H1 (cell line): Measurements from ENCODE around the gene KIAA0513. TPM values are rescaled to one million over a fixed set of nuclear protein-coding genes. Genes with fewer than 3 reads are reported as not detected.

Experiments used
- EGR1 ChIP-seq: IDR thresholded peaks from 2 replicates; pipeline ENCODE4 v1.6.1; 2011; ENCODE audit warnings: low read depth, low read length, borderline replicate concordance
- HDAC2 ChIP-seq, 2 experiments: fragments of 300-600 bp in 1 of 2; sonication (generic) in 1 of 2; IDR thresholded peaks; 2 replicates each; pipeline ENCODE4 v1.6.1; 2011 to 2012; ENCODE audit warnings: low read depth in 2 of 2, low read length in 2 of 2, mild to moderate bottlenecking in 2 of 2, moderate library complexity in 2 of 2, borderline replicate concordance in 1 of 2, inconsistent platforms in 1 of 2
- KDM4A ChIP-seq: IDR thresholded peaks from one replicate; pipeline ENCODE4 v1.7.1; 2012; ENCODE audit warnings: low read depth, mild to moderate bottlenecking, moderate library complexity, low read length, inconsistent platforms; ENCODE audit not compliant: severe bottlenecking
- MAFK ChIP-seq: IDR thresholded peaks from 2 replicates; pipeline ENCODE4 v1.6.1; 2012; ENCODE audit warnings: low read depth, mild to moderate bottlenecking, improper control_type of control experiment, low read length
- MAX ChIP-seq: IDR thresholded peaks from 2 replicates; pipeline ENCODE4 v1.6.1; 2012; ENCODE audit warnings: inconsistent platforms
- RAD21 ChIP-seq, 2 experiments: IDR thresholded peaks in 1 of 2; conservative IDR thresholded peaks in 1 of 2; 2 replicates each; pipeline ENCODE4 v1.6.1; 2011; ENCODE audit warnings: low read depth in 2 of 2, low read length in 2 of 2, improper control_type of control experiment in 1 of 2, inconsistent platforms in 1 of 2, mild to moderate bottlenecking in 1 of 2, moderate library complexity in 1 of 2
- SRF ChIP-seq: IDR thresholded peaks from 2 replicates; pipeline ENCODE4 v1.6.1; 2011; ENCODE audit warnings: mild to moderate bottlenecking, low read depth, low read length, moderate library complexity
- polyA plus RNA-seq, 7 experiments: library from polyadenylated mRNA; depleted of rRNA in 3 of 7; stranded (reverse) in 5 of 7; unstranded in 2 of 7; fragments of >200 nt in 5 of 7; fragments of 200-250 nt in 2 of 7; gene quantifications; 1 replicate in 5 of 7; 2 replicates in 1 of 7; 4 replicates in 1 of 7; pipeline versions ENCODE4 v1.2.1 to v1.2.3, GENCODE V29; 2011 to 2013; ENCODE audit warnings: missing spikeins in 2 of 7, mixed read lengths in 2 of 7
- total RNA-seq: library from RNA; stranded (reverse); fragmentation: NEBNext Ultra II Directional; extraction: Animal tissue kit (Norgen Biotek cat#: 25700); gene quantifications from 2 replicates; pipeline ENCODE4 v1.2.1, GENCODE V29; 2021

KIAA0513 gene
- total and polyA plus RNA-seq, 2 of the 8 experiments (the other 6 are each of a cell fraction or from before 2014, with no cell fraction given), result 2.1 to 6.1 TPM

GRCh38 chr16:85129876-85130704, 102.5 kb downstream of the KIAA0513 start (continued):
- TF ChIP-seq HDAC2 (IDR thresholded peaks at IDR 0.05; ENCODE audit: borderline replicate concordance in 1 of 2, low read depth in 2 of 2, low read length in 2 of 2), result no peak
- TF ChIP-seq KDM4A, result no peak
- TF ChIP-seq RAD21 (IDR thresholded peaks at IDR 0.05 in 1 of 2, conservative IDR thresholded peaks at IDR 0.05 in 1 of 2; ENCODE audit: low read depth in 2 of 2, low read length in 2 of 2), result no peak
- TF ChIP-seq MAFK, result no peak
- TF ChIP-seq EGR1, result no peak
- TF ChIP-seq SRF, result no peak
- TF ChIP-seq MAX, result no peak
